GM10248 (cell line): Measurements from ENCODE around the gene DDI1.

Source experiments
- CTCF ChIA-PET: fragments of 300-600 bp; sonication (Branson Sonifier 250); formaldehyde crosslinking; extraction: SDS; loops from one replicate; lab custom pipeline; 2021; ENCODE audit warnings: antibody characterized with exemption; lab: Yijun Ruan, JAX
- POLR2A ChIA-PET: fragments of 350-650 bp; sonication (Branson Sonifier 250); formaldehyde crosslinking; extraction: SDS; loops from one replicate; lab custom pipeline; 2020; ENCODE audit warnings: antibody characterized with exemption; lab: Yijun Ruan, JAX
- DNase-seq: peaks from one replicate; pipeline ENCODE4 v3.0.0; 2012; ENCODE audit errors: extremely low spot score
- TF ChIP-seq, protein P1 (sequence below): IDR thresholded peaks from 2 replicates; pipeline ENCODE4 v1.5.1; 2012; ENCODE audit warnings: mild to moderate bottlenecking, low read depth; ENCODE audit errors: extremely low read depth, missing control alignments, control extremely low read depth

The DDI1 gene

DNA sequence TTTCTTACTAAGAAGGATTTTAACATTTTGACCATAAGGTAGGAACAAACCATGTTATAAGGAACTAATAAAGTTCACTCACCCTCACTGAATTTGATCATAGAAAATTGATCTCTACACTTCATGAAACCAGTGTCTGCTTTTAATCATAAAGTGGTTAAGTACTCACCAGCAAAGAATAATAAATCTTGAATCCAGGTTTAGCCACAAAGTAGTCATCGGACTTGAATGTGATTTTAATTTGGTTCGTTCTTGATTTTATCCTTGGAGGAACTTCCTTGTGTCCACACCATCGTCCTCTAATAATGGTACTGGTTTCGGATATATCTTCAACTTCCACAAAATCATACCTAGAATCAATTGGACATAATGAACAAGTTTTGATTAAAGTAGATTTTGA is 40.5 kb upstream of the DDI1 start:
- TF ChIP-seq, protein P1, sequence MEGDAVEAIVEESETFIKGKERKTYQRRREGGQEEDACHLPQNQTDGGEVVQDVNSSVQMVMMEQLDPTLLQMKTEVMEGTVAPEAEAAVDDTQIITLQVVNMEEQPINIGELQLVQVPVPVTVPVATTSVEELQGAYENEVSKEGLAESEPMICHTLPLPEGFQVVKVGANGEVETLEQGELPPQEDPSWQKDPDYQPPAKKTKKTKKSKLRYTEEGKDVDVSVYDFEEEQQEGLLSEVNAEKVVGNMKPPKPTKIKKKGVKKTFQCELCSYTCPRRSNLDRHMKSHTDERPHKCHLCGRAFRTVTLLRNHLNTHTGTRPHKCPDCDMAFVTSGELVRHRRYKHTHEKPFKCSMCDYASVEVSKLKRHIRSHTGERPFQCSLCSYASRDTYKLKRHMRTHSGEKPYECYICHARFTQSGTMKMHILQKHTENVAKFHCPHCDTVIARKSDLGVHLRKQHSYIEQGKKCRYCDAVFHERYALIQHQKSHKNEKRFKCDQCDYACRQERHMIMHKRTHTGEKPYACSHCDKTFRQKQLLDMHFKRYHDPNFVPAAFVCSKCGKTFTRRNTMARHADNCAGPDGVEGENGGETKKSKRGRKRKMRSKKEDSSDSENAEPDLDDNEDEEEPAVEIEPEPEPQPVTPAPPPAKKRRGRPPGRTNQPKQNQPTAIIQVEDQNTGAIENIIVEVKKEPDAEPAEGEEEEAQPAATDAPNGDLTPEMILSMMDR, result no peak
- ChIA-PET POLR2A (no interaction called here), CTCF (interaction anchor here (1.0 kb wide), 1 partner anchor 9 kb away, joined by 3 read pairs; no protein-coding TSS in a partner anchor)
- no peak for DNase-seq

DNA sequence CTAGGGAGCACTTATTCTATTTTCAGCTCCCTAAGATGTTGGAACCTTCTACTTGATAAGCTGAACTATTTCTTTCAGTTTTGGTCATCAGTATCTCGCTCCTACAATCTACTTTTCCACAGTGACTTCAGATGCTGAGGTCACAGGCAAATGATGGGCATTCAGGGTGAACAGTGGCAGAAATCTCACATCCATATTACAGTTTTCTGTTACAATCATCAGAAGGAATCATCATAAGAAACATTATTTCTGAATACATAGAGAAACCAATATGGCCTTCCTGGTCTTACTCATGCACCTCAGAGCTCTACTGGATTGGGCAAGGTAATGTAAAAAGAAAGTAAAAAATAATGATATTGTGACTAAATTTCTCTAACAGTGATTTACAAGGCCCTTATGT is 39.4 kb upstream of the DDI1 start:
- DNase-seq, result no peak
- CTCF ChIA-PET, result interaction anchor here (1.0 to 1.2 kb wide), 2 partner anchors 12 to 1866 kb away, joined by 3 read pairs; no protein-coding TSS in a partner anchor
- TF ChIP-seq, protein P1, result no peak
- POLR2A ChIA-PET, result no interaction called here

DNA sequence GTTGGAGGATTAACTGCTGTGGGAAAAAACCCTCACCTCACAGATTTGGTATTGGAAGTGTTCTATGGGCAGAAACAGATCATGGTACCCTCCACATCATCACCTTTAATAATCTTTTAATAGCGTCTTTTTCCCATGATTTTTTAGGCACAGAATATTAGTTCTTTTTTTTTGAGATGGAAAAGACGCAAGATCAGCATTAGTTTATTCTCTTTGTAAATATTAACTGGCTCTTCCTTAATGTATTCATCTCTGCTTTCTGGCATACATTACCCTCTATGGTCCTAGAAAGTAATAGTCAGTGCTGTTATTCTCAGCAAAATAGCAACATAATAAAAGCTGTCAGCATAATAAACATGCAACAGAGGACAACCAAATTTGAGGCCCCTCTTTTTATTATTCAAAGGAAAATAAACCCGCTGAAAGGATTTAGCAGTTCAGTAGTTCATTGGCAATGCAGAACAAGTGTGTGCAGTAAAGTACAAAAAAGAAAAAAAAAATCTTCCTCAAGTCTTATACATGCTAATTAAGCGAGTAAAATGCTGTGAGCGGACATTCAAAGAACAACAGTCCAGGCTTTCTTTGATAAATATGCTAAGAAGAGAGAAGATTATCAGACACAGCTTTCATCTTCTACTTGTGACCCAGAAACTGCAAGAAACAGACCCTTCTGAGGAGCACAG is 37.5 kb upstream of the DDI1 start:
- ChIA-PET CTCF (interaction anchor here (1.2 to 1.4 kb wide), 2 partner anchors 16 to 17 kb away, joined by 4 read pairs; no protein-coding TSS in a partner anchor), POLR2A (no interaction called here)
- DNase-seq, result no peak
- TF ChIP-seq, protein P1, result no peak

DNA sequence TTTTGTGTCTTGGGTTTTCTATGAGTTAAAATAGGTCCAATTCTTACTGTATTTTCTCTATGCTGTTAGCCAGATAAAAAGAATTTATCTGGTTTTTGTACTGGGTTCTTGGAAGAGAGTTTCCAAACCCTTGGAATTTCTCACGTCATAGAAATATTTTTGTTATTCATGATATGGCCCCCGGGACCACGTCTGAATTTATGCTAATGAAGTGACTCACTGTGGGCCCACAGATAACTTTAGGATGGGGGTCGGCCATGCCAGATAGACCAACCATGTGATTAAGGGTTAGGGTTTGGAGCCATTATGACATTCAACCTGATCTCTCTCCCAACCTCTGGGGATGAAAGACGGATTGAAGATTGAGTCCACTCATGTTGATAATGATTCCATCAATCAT is 35.6 kb upstream of the DDI1 start:
- CTCF ChIA-PET, result no interaction called here
- TF ChIP-seq, protein P1, result no peak
- POLR2A ChIA-PET, result no interaction called here
- no peak for DNase-seq

DNA sequence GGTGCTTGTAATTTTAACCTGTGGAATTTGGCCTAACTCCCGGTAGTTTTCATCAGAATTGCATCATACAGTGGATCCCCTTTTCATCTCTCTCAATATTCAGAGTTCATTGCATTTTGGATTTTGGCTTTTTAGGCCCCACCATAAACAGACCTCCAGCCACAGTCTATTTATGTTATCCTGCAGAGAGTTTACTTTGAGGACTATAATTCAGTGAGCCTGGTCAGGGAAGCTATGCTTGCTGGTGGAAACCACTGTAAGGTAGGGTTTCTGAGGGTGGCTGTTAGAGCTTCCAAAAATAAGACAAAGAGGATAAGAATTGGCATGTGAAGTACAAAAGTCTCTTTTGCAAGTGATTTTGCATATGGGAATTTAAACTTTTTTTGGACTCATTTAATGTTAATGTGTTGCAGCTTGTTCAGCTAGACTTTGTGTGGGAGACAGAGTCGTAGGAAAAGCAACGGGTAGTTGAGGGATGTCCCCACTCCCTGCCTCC is 34.8 kb upstream of the DDI1 start:
- TF ChIP-seq, protein P1, result no peak
- CTCF ChIA-PET, result no interaction called here

DNA sequence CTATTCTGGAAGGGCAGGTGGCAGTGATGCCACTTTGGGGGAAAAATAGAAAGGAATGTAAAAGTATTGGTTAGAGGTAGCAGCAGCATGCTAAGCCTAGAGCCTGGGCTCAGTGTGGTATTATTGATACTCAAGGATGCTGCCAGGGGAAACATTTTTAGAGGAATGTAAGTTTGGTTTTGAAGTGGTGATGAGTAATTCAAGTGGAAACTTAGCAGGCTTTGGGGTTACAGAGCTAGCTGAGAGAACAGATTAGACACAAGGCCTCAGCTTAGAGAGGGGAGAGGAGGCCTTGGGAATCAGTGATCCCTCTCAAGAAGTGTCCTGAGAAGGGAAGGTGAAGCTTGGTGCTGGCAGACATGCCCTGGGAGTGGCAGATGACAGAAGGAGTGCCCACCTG is 32.9 kb upstream of the DDI1 start:
- POLR2A ChIA-PET, result no interaction called here
- CTCF ChIA-PET, result no interaction called here
- TF ChIP-seq, protein P1, result no peak
- DNase-seq, result no peak

More for the DNA sequence above, 34.8 kb upstream of the DDI1 start:
- DNase-seq, result no peak
- POLR2A ChIA-PET, result no interaction called here
